SK-N-SH (cell line): ENCODE results near the gene STK4. TPM values are rescaled to one million over a fixed set of nuclear protein-coding genes. Genes with fewer than 3 reads are reported as not detected.

ENCODE experiments used
- CTCF ChIA-PET: fragments of 300-600, 350-600 bp; formaldehyde crosslinking; extraction: SDS; loops from one replicate; lab custom pipeline; 2021; lab: Yijun Ruan, JAX
- POLR2A ChIA-PET: fragments of 350-600 bp; sonication (Branson Sonifier 250); formaldehyde crosslinking; extraction: SDS; loops from one replicate; lab custom pipeline; 2020; ENCODE audit warnings: antibody characterized with exemption, inconsistent platforms; lab: Yijun Ruan, JAX
- DNase-seq: peaks from one replicate; pipeline ENCODE4 v3.0.0; 2012
- H2AFZ ChIP-seq: fragments of 200-600 bp; sonication (generic); 2 replicates; pipeline ENCODE4 v1.8.1; 2016; ENCODE audit warnings: antibody characterized with exemption, mild to moderate bottlenecking, low read depth
- H3F3A ChIP-seq: fragments of 200-600 bp; sonication (generic); replicated peaks from 2 replicates; pipeline ENCODE3; 2016; ENCODE audit warnings: antibody characterized with exemption, mild to moderate bottlenecking; ENCODE audit not compliant: insufficient read depth
- H3K27ac ChIP-seq, 2 experiments: fragments of 200-500 bp in 1 of 2; fragments of 200-600 bp in 1 of 2; sonication (Bioruptor generic) in 1 of 2; sonication (generic), shearing (Covaris generic) in 1 of 2; 2 replicates each; pipeline versions ENCODE4 v1.5.1 to v1.6.1; 2014 to 2016; ENCODE audit warnings: low read depth in 2 of 2, inconsistent platforms in 1 of 2, low read length in 1 of 2, mild to moderate bottlenecking in 1 of 2, mixed read lengths in 1 of 2
- H3K27me3 ChIP-seq: fragments of 200-600 bp; sonication (generic), shearing (Covaris generic); 2 replicates; pipeline ENCODE4 v1.6.1; 2016; ENCODE audit warnings: mixed run types; ENCODE audit not compliant: insufficient read depth
- H3K36me3 ChIP-seq, 2 experiments: fragments of 200-500 bp in 1 of 2; fragments of 200-600 bp in 1 of 2; sonication (Bioruptor generic) in 1 of 2; sonication (generic) in 1 of 2; replicated peaks in 1 of 2; 2 replicates each; pipeline versions ENCODE3 to v1.5.1; 2014 to 2016; ENCODE audit warnings: low read length in 1 of 2, mild to moderate bottlenecking in 1 of 2; ENCODE audit not compliant: insufficient read depth in 2 of 2, control insufficient read depth in 1 of 2
- H3K4me1 ChIP-seq, 2 experiments: fragments of 200-500 bp in 1 of 2; fragments of 200-600 bp in 1 of 2; sonication (Bioruptor generic) in 1 of 2; sonication (generic), shearing (Covaris generic) in 1 of 2; 2 replicates each; pipeline versions ENCODE4 v1.5.1 to v1.6.1; 2014 to 2016; ENCODE audit warnings: low read depth in 1 of 2, low read length in 1 of 2, mixed run types in 1 of 2; ENCODE audit not compliant: insufficient read depth in 2 of 2, control insufficient read depth in 1 of 2
- H3K4me2 ChIP-seq: fragments of 200-600 bp; sonication (generic), shearing (Covaris generic); 2 replicates; pipeline ENCODE4 v1.6.1; 2017; ENCODE audit warnings: mixed run types
- H3K4me3 ChIP-seq, 2 experiments: fragments of 200-500 bp in 1 of 2; fragments of 200-600 bp in 1 of 2; sonication (Bioruptor generic) in 1 of 2; sonication (generic), shearing (Covaris generic) in 1 of 2; 2 replicates each; pipeline versions ENCODE4 v1.5.1 to v1.8.1; 2014 to 2016; ENCODE audit warnings: low read depth in 2 of 2, inconsistent platforms in 1 of 2, low read length in 1 of 2, mild to moderate bottlenecking in 1 of 2, mixed read lengths in 1 of 2, moderate library complexity in 1 of 2
- H3K79me2 ChIP-seq: fragments of 200-600 bp; sonication (generic); 2 replicates; pipeline ENCODE4 v1.8.1; 2017; ENCODE audit warnings: mild to moderate bottlenecking; ENCODE audit not compliant: insufficient read depth
- H3K9ac ChIP-seq: fragments of 200-600 bp; sonication (generic); 2 replicates; pipeline ENCODE4 v1.6.1; 2017; ENCODE audit warnings: mixed run types
- H3K9me2 ChIP-seq: fragments of 200-600 bp; sonication (generic); 2 replicates; pipeline ENCODE4 v1.6.1; 2017; ENCODE audit warnings: mixed run types
- H3K9me3 ChIP-seq: fragments of 200-600 bp; sonication (generic); 2 replicates; pipeline ENCODE4 v1.6.1; 2017; ENCODE audit warnings: mixed run types, mild to moderate bottlenecking, moderate library complexity
- H4K20me1 ChIP-seq: fragments of 200-600 bp; sonication (generic); 2 replicates; pipeline ENCODE4 v1.6.1; 2017; ENCODE audit warnings: mild to moderate bottlenecking, mixed run types; ENCODE audit not compliant: insufficient read depth
- CHD2 ChIP-seq: fragments of 150-350 bp; IDR thresholded peaks from 2 replicates; pipeline ENCODE4 v1.6.1; 2018; ENCODE audit warnings: low read length; ENCODE audit not compliant: partially characterized antibody
- EP300 ChIP-seq, 2 experiments: IDR thresholded peaks; 2 replicates each; pipeline versions ENCODE4 v1.4.0 to v1.6.1; 2012; ENCODE audit warnings: borderline replicate concordance in 1 of 2, low read depth in 1 of 2, low read length in 1 of 2
- GABPA ChIP-seq: IDR thresholded peaks from 2 replicates; pipeline ENCODE4 v1.4.0; 2012; ENCODE audit warnings: low read depth, mild to moderate bottlenecking
- JUND ChIP-seq: IDR thresholded peaks from 2 replicates; pipeline ENCODE4 v1.4.0; 2012
- NFIC ChIP-seq: IDR thresholded peaks from 2 replicates; pipeline ENCODE4 v1.4.0; 2012; ENCODE audit warnings: borderline replicate concordance
- RCOR1 ChIP-seq: fragments of 150-350 bp; IDR thresholded peaks from 2 replicates; pipeline ENCODE4 v1.6.1; 2017; ENCODE audit warnings: antibody characterized with exemption, low read length
- RFX5 ChIP-seq: IDR thresholded peaks from 2 replicates; pipeline ENCODE4 v1.6.1; 2012; ENCODE audit warnings: mild to moderate bottlenecking, improper control_type of control experiment, low read length
- SMC3 ChIP-seq: IDR thresholded peaks from 2 replicates; pipeline ENCODE4 v1.6.1; 2012; ENCODE audit warnings: low read depth, low read length, improper control_type of control experiment
- TCF12 ChIP-seq: IDR thresholded peaks from 2 replicates; pipeline ENCODE4 v1.4.0; 2012
- WGBS: methylation state at CpG from one replicate; pipeline ENCODE4 v1.1.6; 2017; ENCODE audit warnings: low lambda C conversion rate; 5-methylcytosine and 5-hydroxymethylcytosine counted together
- polyA plus RNA-seq, 3 experiments: library from polyadenylated mRNA; depleted of rRNA; stranded (reverse); fragments of >200 nt; gene quantifications; 2 replicates each; pipeline ENCODE4 v1.2.3, GENCODE V29; 2012
- TF ChIP-seq, protein P1 (sequence below): fragments of 200-600 bp; sonication (generic); IDR thresholded peaks from 2 replicates; pipeline ENCODE4 v1.6.1; 2017; ENCODE audit warnings: antibody characterized with exemption, mild to moderate bottlenecking, moderate library complexity
- TF ChIP-seq, protein P2 (sequence below): fragments of 150-350 bp; IDR thresholded peaks from 2 replicates; pipeline ENCODE4 v1.6.1; 2017; ENCODE audit warnings: antibody characterized with exemption, low read length, low read depth, borderline replicate concordance
- TF ChIP-seq, protein P3 (sequence below): IDR thresholded peaks from 2 replicates; pipeline ENCODE4 v1.4.0; 2012; ENCODE audit warnings: low read depth, borderline replicate concordance
- TF ChIP-seq, protein P4 (sequence below): IDR thresholded peaks from 2 replicates; pipeline ENCODE4; 2012

Gene STK4
- polyA plus RNA-seq, 1 of the 3 experiments (the other 2 are of a cell fraction) = 11.4 TPM

DNA sequence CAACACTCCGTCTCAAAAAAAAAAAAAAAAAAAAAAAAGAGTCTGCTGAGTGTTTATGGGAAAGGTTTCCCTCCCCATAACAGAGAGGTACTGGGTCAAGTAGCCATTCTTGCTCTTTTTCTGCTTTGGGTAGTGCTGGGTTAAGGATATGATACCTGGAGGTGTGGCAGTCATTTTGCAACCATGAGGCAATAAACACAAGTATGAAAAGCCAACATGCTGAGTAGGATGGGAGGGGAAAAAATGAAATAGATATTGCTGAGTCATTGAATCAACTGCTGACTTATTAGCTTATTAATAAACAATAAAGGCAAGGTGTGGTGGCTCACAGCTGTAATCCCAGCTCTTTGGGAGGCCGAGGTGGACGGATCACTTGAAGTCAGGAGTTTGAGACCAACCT lies 3.8 kb upstream of the STK4 start:
- Histone ChIP-seq H3K9ac (no peak overlapping the region), H3K4me2 (no peak overlapping the region), H3K79me2 (peaks cover 35% of the 10 kb centered on the region), H3K27ac (peak overlapping the region in 1 of 2 experiments; percentile 70; a peak in 1 of 4 replicates), H3K4me1 (peaks cover 24 to 28% of the 10 kb centered on the region in 2 experiments), H4K20me1 (peaks cover 11% of the 10 kb centered on the region; the same call in 1 of the 2 replicates), H3K9me3 (no peaks in the 10 kb centered on the region), H3K27me3 (no peaks in the 10 kb centered on the region), H3K9me2 (no peaks in the 10 kb centered on the region), H3K36me3 (no peaks in the 10 kb centered on the region), H2AFZ (no peak overlapping the region), H3F3A (peaks cover 26% of the 10 kb centered on the region), H3K4me3 (no peak overlapping the region)
- ChIA-PET POLR2A (no interaction called here), CTCF (interaction anchor here (1.0 kb wide), 2 partner anchors 20 to 73 kb away, joined by 3 read pairs; no protein-coding TSS in a partner anchor)
- TF ChIP-seq TCF12 (no peak), RCOR1 (no peak), SMC3 (no peak), RFX5 (no peak), NFIC (no peak), JUND (no peak), GABPA (no peak)
- TF ChIP-seq, protein P1, sequence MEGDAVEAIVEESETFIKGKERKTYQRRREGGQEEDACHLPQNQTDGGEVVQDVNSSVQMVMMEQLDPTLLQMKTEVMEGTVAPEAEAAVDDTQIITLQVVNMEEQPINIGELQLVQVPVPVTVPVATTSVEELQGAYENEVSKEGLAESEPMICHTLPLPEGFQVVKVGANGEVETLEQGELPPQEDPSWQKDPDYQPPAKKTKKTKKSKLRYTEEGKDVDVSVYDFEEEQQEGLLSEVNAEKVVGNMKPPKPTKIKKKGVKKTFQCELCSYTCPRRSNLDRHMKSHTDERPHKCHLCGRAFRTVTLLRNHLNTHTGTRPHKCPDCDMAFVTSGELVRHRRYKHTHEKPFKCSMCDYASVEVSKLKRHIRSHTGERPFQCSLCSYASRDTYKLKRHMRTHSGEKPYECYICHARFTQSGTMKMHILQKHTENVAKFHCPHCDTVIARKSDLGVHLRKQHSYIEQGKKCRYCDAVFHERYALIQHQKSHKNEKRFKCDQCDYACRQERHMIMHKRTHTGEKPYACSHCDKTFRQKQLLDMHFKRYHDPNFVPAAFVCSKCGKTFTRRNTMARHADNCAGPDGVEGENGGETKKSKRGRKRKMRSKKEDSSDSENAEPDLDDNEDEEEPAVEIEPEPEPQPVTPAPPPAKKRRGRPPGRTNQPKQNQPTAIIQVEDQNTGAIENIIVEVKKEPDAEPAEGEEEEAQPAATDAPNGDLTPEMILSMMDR = no peak
- TF ChIP-seq, protein P2, sequence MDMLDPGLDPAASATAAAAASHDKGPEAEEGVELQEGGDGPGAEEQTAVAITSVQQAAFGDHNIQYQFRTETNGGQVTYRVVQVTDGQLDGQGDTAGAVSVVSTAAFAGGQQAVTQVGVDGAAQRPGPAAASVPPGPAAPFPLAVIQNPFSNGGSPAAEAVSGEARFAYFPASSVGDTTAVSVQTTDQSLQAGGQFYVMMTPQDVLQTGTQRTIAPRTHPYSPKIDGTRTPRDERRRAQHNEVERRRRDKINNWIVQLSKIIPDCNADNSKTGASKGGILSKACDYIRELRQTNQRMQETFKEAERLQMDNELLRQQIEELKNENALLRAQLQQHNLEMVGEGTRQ = no peak
- TF ChIP-seq, protein P3, sequence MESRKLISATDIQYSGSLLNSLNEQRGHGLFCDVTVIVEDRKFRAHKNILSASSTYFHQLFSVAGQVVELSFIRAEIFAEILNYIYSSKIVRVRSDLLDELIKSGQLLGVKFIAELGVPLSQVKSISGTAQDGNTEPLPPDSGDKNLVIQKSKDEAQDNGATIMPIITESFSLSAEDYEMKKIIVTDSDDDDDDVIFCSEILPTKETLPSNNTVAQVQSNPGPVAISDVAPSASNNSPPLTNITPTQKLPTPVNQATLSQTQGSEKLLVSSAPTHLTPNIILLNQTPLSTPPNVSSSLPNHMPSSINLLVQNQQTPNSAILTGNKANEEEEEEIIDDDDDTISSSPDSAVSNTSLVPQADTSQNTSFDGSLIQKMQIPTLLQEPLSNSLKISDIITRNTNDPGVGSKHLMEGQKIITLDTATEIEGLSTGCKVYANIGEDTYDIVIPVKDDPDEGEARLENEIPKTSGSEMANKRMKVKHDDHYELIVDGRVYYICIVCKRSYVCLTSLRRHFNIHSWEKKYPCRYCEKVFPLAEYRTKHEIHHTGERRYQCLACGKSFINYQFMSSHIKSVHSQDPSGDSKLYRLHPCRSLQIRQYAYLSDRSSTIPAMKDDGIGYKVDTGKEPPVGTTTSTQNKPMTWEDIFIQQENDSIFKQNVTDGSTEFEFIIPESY = no peak
- WGBS = 95% methylated on average over 3 of the region's 3 CpGs
- DNase-seq = no peak

DNA sequence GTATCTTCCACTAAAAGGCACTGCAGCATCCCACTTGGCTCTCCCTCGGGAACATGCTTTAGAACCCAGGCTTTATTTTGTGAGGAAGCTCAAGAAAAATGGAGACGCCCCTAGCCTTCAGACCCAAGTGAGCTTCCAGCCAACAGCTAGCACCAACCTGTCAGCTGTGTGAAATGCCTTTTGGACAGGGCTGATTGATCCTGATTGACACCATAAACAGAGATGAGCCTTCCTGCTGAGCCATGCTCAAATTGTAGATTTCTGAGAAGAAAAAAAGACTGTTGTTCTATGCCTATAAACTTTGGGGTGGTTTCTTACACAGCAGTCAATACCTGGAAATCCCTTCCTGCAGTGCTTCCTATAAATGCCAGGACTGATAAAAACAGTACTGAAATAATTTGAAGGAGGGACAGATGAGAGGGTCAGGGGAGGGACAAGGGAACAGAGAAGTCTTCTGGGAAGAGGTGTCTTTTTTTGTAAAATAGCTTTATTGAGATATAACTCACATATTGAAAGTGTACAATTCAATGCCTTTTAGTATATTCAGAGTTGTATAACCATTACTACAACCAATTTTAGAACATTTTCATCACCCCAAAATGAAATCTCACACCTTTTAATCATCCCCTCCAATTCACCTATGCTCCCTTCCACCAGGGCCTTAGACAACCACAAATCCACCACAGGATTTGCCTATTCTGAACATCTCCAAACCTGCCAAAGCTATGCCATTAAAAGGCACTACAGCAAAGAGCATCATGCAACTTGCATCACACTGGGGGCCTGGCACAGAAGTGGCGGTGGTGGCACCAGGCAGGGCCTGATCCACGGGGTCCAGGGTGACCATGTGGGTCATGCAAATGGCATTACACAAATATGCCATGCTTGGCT lies 2.7 kb upstream of the STK4 start:
- CTCF ChIA-PET = interaction anchor here (1.0 to 1.1 kb wide), 3 partner anchors 48 to 74 kb away, joined by 3 read pairs; no protein-coding TSS in a partner anchor
- Histone ChIP-seq H3K4me3 (no peak overlapping the region), H3K79me2 (peaks cover 35% of the 10 kb centered on the region)
- TF ChIP-seq, protein P4, sequence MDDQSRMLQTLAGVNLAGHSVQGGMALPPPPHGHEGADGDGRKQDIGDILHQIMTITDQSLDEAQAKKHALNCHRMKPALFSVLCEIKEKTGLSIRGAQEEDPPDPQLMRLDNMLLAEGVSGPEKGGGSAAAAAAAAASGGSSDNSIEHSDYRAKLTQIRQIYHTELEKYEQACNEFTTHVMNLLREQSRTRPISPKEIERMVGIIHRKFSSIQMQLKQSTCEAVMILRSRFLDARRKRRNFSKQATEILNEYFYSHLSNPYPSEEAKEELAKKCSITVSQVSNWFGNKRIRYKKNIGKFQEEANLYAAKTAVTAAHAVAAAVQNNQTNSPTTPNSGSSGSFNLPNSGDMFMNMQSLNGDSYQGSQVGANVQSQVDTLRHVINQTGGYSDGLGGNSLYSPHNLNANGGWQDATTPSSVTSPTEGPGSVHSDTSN = no peak
- TF ChIP-seq EP300 (IDR thresholded peaks at IDR 0.05; ENCODE audit: borderline replicate concordance in 1 of 2, low read depth in 1 of 2, low read length in 1 of 2) (no peak), CHD2 (no peak), NFIC (no peak)
- TF ChIP-seq, protein P1 = no peak
- TF ChIP-seq, all 33 proteins: peak for 0
- Histone ChIP-seq H4K20me1 (peaks cover 8% of the 10 kb centered on the region; the same call in 1 of the 2 replicates), H3K9ac (no peak overlapping the region), H3K9me3 (no peaks in the 10 kb centered on the region), H3K4me1 (peaks cover 31 to 32% of the 10 kb centered on the region in 2 experiments), H3K27me3 (no peaks in the 10 kb centered on the region), H3K36me3 (no peaks in the 10 kb centered on the region), H3F3A (peaks cover 26% of the 10 kb centered on the region), H3K4me2 (no peak overlapping the region), H3K27ac (no peak overlapping the region), H2AFZ (no peak overlapping the region), H3K9me2 (no peaks in the 10 kb centered on the region)
- POLR2A ChIA-PET = interaction anchor here (0.6 kb wide), 1 partner anchor 17 kb away, joined by 3 read pairs; no protein-coding TSS in a partner anchor
- DNase-seq = no peak
- WGBS = 97% methylated on average over 4 of the region's 4 CpGs
